Globus pallidus (tissue), 1 donor: Measurements from ENCODE around the gene EIF3B.
"Not testable (repeated sequence)": the region's sequence is repeated elsewhere in the genome, so short reads cannot be mapped to it uniquely, and the experiment has no call there.

Source experiments
- DNase-seq: peaks from one replicate; pipeline ENCODE4 v3.0.0-alpha.2; 2015; ENCODE audit warnings: low spot score

EIF3B gene

GRCh38 chr7:2354186-2354938, at the start of gene EIF3B:
Gene EIF3B (plus strand): TSS chr7:2354827. CDS start chr7:2354922, 95 bp downstream.
- DNase-seq, result peak; percentile 85

GRCh38 chr7:2305258-2305657, 49.4 kb upstream of the EIF3B start:
- not testable (repeated sequence) for DNase-seq

GRCh38 chr7:2306688-2307087, 47.9 kb upstream of the EIF3B start:
- DNase-seq, result no peak

GRCh38 chr7:2307690-2308107, 46.9 kb upstream of the EIF3B start:
- no peak for DNase-seq

GRCh38 chr7:2309889-2310331, 44.7 kb upstream of the EIF3B start:
- DNase-seq, result no peak

- DNase-seq, result no peak
Measured at GRCh38 chr7:2312267-2312929, 42.2 kb upstream of the EIF3B start.

GRCh38 chr7:2313450-2314208, 41.0 kb upstream of the EIF3B start:
- peak; percentile 3 for DNase-seq

- DNase-seq, result peak; percentile 81
Measured at GRCh38 chr7:2314209-2314955, 40.2 kb upstream of the EIF3B start, which contains the start of gene SNX8. Gene SNX8 (minus strand): TSS chr7:2314441. CDS start chr7:2314421, 20 bp downstream.

- DNase-seq, result not testable (repeated sequence)
Measured at GRCh38 chr7:2314956-2315530, 39.6 kb upstream of the EIF3B start.

GRCh38 chr7:2315787-2316186, 38.8 kb upstream of the EIF3B start:
- DNase-seq, result no peak

GRCh38 chr7:2316578-2316977, 38.0 kb upstream of the EIF3B start:
- no peak for DNase-seq

GRCh38 chr7:2317556-2318293, 36.9 kb upstream of the EIF3B start:
- DNase-seq, result no peak

- DNase-seq, result no peak
Measured at GRCh38 chr7:2321020-2321419, 33.6 kb upstream of the EIF3B start.

GRCh38 chr7:2325162-2325561, 29.5 kb upstream of the EIF3B start:
- no peak for DNase-seq

- DNase-seq, result no peak
Measured at GRCh38 chr7:2326951-2327350, 27.7 kb upstream of the EIF3B start.

- DNase-seq, result no peak
Measured at GRCh38 chr7:2330493-2330892, 24.1 kb upstream of the EIF3B start.

- no peak for DNase-seq
Measured at GRCh38 chr7:2331707-2332106, 22.9 kb upstream of the EIF3B start.

- not testable (repeated sequence) for DNase-seq
Measured at GRCh38 chr7:2332606-2333231, 21.9 kb upstream of the EIF3B start.

GRCh38 chr7:2336626-2337299, 17.9 kb upstream of the EIF3B start:
- DNase-seq, result no peak
